HL-60 (cell line): ENCODE results near the gene KIF26B.

ENCODE experiments used
- DNase-seq, 2 experiments: peaks; one replicate each; pipeline ENCODE4 v3.0.0-alpha.2; 2010 to 2020; ENCODE audit warnings: low read depth in 1 of 2, low spot score in 1 of 2
- H3K27ac ChIP-seq: fragments of 250-450 bp; sonication (Bioruptor Pico); replicated peaks from 2 replicates; pipeline ENCODE4 v1.5.1; 2020; ENCODE audit warnings: mild to moderate bottlenecking, moderate library complexity
- H3K27me3 ChIP-seq: fragments of 250-450 bp; sonication (Bioruptor Pico); 2 replicates; pipeline ENCODE4 v1.5.1; 2021; ENCODE audit warnings: mild to moderate bottlenecking, moderate library complexity; ENCODE audit not compliant: insufficient read depth, poor library complexity, severe bottlenecking
- H3K4me3 ChIP-seq: replicated peaks from 2 replicates; pipeline ENCODE4 v1.5.1; 2011; ENCODE audit warnings: mild to moderate bottlenecking, control low read depth, low read length; ENCODE audit not compliant: insufficient read depth
- GABPA ChIP-seq: IDR thresholded peaks from 2 replicates; pipeline ENCODE4 v1.6.1; 2012; ENCODE audit warnings: low read depth
- POLR2AphosphoS5 ChIP-seq: IDR thresholded peaks from 2 replicates; pipeline ENCODE4 v1.6.1; 2012; ENCODE audit warnings: low read depth
- SPI1 ChIP-seq: IDR thresholded peaks from 2 replicates; pipeline ENCODE4 v1.6.1; 2012; ENCODE audit warnings: low read depth, mild to moderate bottlenecking, borderline replicate concordance
- TF ChIP-seq, protein P1 (sequence below): IDR thresholded peaks from 2 replicates; pipeline ENCODE4 v1.6.1; 2012; ENCODE audit warnings: low read depth; ENCODE audit not compliant: insufficient replicate concordance
- TF ChIP-seq, protein P2 (sequence below): IDR thresholded peaks from one replicate; pipeline ENCODE4 v1.5.1; 2011; ENCODE audit warnings: low read length, control low read depth, inconsistent platforms; ENCODE audit not compliant: insufficient read depth

KIF26B gene

DNA sequence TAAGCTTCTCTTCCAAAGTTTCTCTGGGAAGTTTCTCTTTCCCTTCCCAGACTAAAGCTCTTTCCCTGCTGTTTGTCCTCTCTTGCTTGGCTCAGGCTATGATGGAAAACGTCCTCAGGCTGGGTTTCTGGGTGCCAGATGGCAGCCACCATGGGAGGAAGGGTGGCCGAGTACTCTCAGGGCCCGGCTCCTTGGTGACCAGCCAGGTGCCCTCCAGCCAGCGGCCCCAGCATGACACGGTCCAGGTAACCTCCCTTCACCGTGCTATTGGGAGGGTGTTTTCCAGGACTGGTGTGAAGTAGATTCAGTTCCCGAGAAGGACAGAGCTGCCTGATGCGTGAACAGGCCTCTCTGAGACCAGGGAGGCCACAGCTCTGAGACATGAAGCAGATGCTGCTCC, 60.3 kb downstream of the KIF26B start:
- DNase-seq = no peak
- no peak overlapping the region for H3K27ac ChIP-seq
- H3K27me3 ChIP-seq = no peaks in the 10 kb centered on the region
- H3K4me3 ChIP-seq = no peak overlapping the region
- TF ChIP-seq, protein P1, sequence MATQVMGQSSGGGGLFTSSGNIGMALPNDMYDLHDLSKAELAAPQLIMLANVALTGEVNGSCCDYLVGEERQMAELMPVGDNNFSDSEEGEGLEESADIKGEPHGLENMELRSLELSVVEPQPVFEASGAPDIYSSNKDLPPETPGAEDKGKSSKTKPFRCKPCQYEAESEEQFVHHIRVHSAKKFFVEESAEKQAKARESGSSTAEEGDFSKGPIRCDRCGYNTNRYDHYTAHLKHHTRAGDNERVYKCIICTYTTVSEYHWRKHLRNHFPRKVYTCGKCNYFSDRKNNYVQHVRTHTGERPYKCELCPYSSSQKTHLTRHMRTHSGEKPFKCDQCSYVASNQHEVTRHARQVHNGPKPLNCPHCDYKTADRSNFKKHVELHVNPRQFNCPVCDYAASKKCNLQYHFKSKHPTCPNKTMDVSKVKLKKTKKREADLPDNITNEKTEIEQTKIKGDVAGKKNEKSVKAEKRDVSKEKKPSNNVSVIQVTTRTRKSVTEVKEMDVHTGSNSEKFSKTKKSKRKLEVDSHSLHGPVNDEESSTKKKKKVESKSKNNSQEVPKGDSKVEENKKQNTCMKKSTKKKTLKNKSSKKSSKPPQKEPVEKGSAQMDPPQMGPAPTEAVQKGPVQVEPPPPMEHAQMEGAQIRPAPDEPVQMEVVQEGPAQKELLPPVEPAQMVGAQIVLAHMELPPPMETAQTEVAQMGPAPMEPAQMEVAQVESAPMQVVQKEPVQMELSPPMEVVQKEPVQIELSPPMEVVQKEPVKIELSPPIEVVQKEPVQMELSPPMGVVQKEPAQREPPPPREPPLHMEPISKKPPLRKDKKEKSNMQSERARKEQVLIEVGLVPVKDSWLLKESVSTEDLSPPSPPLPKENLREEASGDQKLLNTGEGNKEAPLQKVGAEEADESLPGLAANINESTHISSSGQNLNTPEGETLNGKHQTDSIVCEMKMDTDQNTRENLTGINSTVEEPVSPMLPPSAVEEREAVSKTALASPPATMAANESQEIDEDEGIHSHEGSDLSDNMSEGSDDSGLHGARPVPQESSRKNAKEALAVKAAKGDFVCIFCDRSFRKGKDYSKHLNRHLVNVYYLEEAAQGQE = no peak
- no peak for TF ChIP-seq SPI1
- TF ChIP-seq POLR2AphosphoS5 = no peak
- TF ChIP-seq, protein P2, sequence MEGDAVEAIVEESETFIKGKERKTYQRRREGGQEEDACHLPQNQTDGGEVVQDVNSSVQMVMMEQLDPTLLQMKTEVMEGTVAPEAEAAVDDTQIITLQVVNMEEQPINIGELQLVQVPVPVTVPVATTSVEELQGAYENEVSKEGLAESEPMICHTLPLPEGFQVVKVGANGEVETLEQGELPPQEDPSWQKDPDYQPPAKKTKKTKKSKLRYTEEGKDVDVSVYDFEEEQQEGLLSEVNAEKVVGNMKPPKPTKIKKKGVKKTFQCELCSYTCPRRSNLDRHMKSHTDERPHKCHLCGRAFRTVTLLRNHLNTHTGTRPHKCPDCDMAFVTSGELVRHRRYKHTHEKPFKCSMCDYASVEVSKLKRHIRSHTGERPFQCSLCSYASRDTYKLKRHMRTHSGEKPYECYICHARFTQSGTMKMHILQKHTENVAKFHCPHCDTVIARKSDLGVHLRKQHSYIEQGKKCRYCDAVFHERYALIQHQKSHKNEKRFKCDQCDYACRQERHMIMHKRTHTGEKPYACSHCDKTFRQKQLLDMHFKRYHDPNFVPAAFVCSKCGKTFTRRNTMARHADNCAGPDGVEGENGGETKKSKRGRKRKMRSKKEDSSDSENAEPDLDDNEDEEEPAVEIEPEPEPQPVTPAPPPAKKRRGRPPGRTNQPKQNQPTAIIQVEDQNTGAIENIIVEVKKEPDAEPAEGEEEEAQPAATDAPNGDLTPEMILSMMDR = no peak
- no peak for TF ChIP-seq GABPA

DNA sequence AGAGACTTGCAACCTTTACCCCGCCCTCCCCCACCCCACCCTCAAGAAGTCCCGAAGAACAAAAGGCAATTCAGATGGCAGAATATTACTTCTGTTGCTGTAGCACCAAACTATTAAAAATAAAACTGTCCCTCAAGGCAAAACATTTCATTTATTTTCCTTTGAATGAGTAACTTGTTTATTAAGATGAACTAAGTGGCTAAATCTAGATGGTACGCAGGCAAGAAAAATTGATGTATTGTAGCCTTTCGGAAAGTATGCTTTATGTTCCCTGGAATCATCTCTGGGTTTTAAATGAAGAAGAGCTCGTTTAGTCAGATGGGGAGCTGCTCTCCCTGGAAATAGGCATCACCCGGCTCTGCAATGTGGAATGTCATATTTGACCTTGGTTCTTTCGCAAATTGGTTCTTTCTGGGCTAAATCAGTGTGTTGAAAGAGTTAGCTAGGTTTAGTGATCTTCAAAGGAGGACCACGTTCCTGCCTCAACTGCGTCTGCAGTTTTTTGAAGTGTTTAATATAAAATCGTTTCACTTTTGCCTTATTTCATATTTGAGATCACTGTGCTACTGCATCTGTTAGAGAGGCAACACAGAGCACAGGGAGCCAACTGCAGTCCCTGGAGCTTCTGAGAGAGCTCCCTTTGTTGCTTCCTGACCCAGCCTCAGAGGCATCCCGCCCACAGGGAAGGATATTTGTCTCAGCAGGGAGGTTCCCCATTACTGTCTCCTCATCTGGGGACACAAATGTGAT, 61.8 kb downstream of the KIF26B start:
- Histone ChIP-seq H3K4me3 (no peak overlapping the region), H3K27me3 (no peaks in the 10 kb centered on the region), H3K27ac (no peak overlapping the region)
- TF ChIP-seq, protein P1 = no peak
- TF ChIP-seq GABPA = no peak
- TF ChIP-seq POLR2AphosphoS5 = no peak
- TF ChIP-seq, protein P2 = no peak
- TF ChIP-seq SPI1 = no peak
- DNase-seq = no peak

DNA sequence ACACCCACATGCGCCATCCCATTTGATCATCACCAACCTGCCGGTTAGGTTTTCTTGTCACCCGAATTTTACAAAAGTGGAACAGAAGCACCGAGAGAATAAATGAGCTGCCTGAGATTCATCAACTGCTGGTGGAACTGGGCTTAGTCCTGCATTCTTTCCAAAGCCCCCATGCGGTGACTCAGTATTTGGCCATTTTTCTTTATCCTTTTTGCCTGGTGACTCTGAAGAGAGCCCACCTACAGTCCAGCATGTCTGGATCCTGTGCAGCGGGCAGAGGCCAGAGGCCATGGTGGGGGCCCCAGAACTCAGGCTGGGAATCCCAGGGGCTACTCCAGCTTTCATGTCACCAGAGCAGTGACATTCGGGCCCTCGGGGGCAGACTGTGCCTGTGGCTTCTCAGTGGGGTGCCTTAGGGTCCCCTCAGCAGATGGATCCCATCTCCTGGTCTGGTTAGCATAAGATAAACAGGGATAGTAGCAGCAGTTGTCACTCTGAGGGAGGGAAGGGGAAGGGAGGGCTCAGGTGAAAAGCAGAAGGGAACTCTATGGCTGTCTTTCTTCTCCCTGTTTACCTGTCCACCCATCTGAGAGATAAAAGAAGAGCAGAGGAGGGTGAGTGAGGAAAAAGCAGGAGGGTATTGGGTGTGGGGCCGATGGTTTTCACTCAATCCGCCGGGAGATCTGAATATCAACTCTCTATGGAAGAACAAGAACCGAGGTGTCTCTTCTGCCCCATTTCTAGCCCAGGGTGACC, 63.2 kb downstream of the KIF26B start:
- Histone ChIP-seq H3K27me3 (no peaks in the 10 kb centered on the region), H3K4me3 (no peak overlapping the region), H3K27ac (no peak overlapping the region)
- DNase-seq = no peak
- TF ChIP-seq, protein P2 = no peak
- TF ChIP-seq GABPA = no peak
- TF ChIP-seq, protein P1 = no peak
- TF ChIP-seq POLR2AphosphoS5 = no peak
- TF ChIP-seq SPI1 = no peak
